ENCODE results near the gene TTC28. TPM values are rescaled to one million over a fixed set of nuclear protein-coding genes. Genes with fewer than 3 reads are reported as not detected.
"Not testable (repeated sequence)": the region's sequence is repeated elsewhere in the genome, so short reads cannot be mapped to it uniquely, and the experiment has no call there.

TTC28 gene
- total RNA-seq, 3 donors from 2014 or later = 0.66 to 0.90 (median 0.71) TPM

- Mint-ChIP-seq H3K36me3 (ENCODE audit: insufficient read depth) (no peaks in the 10 kb centered on the region), H3K27me3 (ENCODE audit: low read depth) (peaks cover 47% of the 10 kb centered on the region), H3K9me3 (no peaks in the 10 kb centered on the region), H3K4me1 (ENCODE audit: low read depth) (no peaks in the 10 kb centered on the region), H3K4me3 (no peak overlapping the region)
- ATAC-seq = no peak
- no peak for DNase-seq
Observed at GRCh38 chr22:28648792-28649191, 30.8 kb downstream of the TTC28 start.

DNA sequence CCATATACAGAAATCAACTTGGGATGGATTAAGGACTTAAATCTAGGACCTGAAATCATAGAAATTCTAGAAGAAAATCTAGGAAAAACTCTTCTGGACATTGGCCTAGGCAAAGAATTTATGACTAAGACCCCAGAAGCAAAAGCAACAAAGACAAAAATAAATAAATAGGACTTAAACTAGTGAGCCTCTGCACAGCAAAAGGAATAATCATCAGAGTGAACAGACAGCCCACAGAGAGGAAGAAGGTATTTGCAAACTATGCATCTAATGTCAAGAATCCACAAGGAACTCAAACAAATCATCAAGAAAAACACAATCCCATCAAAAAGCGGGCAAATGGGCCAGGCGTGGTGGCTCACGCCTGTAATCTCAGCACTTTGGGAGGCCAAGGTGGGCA, 32.4 kb downstream of the TTC28 start:
- Mint-ChIP-seq H3K4me1 (ENCODE audit: low read depth) (no peaks in the 10 kb centered on the region), H3K9me3 (no peaks in the 10 kb centered on the region), H3K36me3 (ENCODE audit: insufficient read depth) (no peaks in the 10 kb centered on the region), H3K4me3 (no peak overlapping the region), H3K27me3 (ENCODE audit: low read depth) (peaks cover 43% of the 10 kb centered on the region)
- no peak for ATAC-seq
- DNase-seq = no peak

GRCh38 chr22:28639321-28639720, 40.3 kb downstream of the TTC28 start:
- Mint-ChIP-seq H3K4me3 (no peak overlapping the region), H3K4me1 (ENCODE audit: low read depth) (no peaks in the 10 kb centered on the region), H3K27me3 (ENCODE audit: low read depth) (peaks cover 40% of the 10 kb centered on the region), H3K9me3 (no peaks in the 10 kb centered on the region), H3K36me3 (ENCODE audit: insufficient read depth) (no peaks in the 10 kb centered on the region)
- ATAC-seq (no peak), DNase-seq (no peak)

GRCh38 chr22:28637225-28637624, 42.4 kb downstream of the TTC28 start:
- Mint-ChIP-seq H3K9me3 (no peaks in the 10 kb centered on the region), H3K36me3 (ENCODE audit: insufficient read depth) (no peaks in the 10 kb centered on the region), H3K27me3 (ENCODE audit: low read depth) (peaks cover 44% of the 10 kb centered on the region), H3K4me3 (no peak overlapping the region), H3K4me1 (ENCODE audit: low read depth) (no peaks in the 10 kb centered on the region)
- DNase-seq (no peak), ATAC-seq (no peak)

DNA sequence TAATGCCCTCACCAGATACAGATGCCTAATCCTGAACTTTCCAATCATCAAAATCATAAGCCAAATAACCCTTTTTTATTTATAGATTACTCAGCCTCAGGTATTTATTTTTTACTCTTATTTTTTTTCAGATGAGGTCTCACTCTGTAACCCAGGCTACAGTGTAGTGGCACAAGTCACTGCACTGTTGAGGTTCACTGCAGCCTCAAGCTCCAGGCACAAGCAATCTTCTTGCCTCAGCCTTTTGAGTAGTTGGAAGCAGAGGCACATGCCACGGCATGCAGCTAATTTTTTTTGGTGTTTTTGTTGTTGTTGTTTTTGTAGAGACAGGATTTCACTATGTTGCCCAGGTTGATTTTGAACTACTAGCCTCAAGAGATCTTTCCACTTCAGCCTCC, 49.5 kb downstream of the TTC28 start:
- ATAC-seq = no peak
- Mint-ChIP-seq H3K36me3 (ENCODE audit: insufficient read depth) (no peaks in the 10 kb centered on the region), H3K9me3 (no peaks in the 10 kb centered on the region), H3K4me3 (no peak overlapping the region), H3K27me3 (ENCODE audit: low read depth) (peaks cover 38% of the 10 kb centered on the region), H3K4me1 (ENCODE audit: low read depth) (no peaks in the 10 kb centered on the region)
- DNase-seq = no peak

GRCh38 chr22:28629420-28630176, 50.0 kb downstream of the TTC28 start:
- no peaks in the 10 kb centered on the region for H3K36me3 Mint-ChIP-seq (ENCODE audit: insufficient read depth)
- DNase-seq (no peak), ATAC-seq (no peak)
- peaks cover 35% of the 10 kb centered on the region for H3K27me3 Mint-ChIP-seq (ENCODE audit: low read depth)
- no peak overlapping the region for H3K4me3 Mint-ChIP-seq
- no peaks in the 10 kb centered on the region for H3K4me1 Mint-ChIP-seq (ENCODE audit: low read depth)
- H3K9me3 Mint-ChIP-seq = no peaks in the 10 kb centered on the region

DNA sequence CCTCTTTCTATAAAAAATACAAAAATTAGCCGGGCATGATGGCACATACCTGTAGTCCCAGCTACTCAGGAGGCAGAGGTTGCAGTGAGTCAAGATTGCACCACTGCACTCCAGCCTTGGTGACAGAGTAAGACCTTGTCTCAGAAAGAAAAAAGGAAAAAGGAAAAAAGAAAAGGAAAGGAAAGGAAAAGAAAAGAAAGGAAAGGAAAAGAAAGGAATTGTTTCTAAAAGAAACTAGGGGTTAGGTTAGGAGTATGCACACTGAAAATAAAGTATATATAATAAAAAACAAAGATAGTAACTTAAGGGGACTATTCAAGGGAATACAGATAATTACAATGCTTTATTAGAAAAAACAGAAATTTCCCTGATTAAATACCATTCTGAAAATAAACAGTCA, 50.9 kb downstream of the TTC28 start:
- no peak for ATAC-seq
- no peaks in the 10 kb centered on the region for H3K9me3 Mint-ChIP-seq
- no peak for DNase-seq
- no peaks in the 10 kb centered on the region for H3K4me1 Mint-ChIP-seq (ENCODE audit: low read depth)
- peaks cover 33% of the 10 kb centered on the region for H3K27me3 Mint-ChIP-seq (ENCODE audit: low read depth)
- H3K4me3 Mint-ChIP-seq = no peak overlapping the region
- H3K36me3 Mint-ChIP-seq (ENCODE audit: insufficient read depth) = no peaks in the 10 kb centered on the region

DNA sequence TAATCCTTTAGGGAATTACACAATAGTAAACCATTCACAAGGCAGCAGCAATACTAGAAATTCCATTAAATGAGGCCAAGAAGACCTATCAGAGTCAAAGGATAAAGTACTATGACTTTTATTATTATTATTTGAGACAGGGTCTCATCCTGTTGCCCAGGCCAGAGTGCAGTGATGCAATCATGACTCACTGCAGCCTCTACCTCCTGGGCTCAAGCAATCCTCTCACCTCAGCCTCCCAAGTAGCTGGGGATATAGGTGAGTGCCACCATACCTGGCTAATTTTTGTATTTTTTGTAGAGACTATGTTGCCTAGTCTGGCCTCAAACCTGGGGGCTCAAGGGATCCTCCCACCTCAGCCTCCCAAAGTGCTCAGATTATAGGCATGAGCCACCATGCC, 51.8 kb downstream of the TTC28 start:
- no peaks in the 10 kb centered on the region for H3K9me3 Mint-ChIP-seq
- no peaks in the 10 kb centered on the region for H3K36me3 Mint-ChIP-seq (ENCODE audit: insufficient read depth)
- H3K4me1 Mint-ChIP-seq (ENCODE audit: low read depth) = no peaks in the 10 kb centered on the region
- no peak for DNase-seq
- no peak for ATAC-seq
- peaks cover 28% of the 10 kb centered on the region for H3K27me3 Mint-ChIP-seq (ENCODE audit: low read depth)
- no peak overlapping the region for H3K4me3 Mint-ChIP-seq

- H3K4me1 Mint-ChIP-seq (ENCODE audit: low read depth) = no peaks in the 10 kb centered on the region
- H3K27me3 Mint-ChIP-seq (ENCODE audit: low read depth) = peaks cover 41% of the 10 kb centered on the region
- no peaks in the 10 kb centered on the region for H3K9me3 Mint-ChIP-seq
- no peak for ATAC-seq
- H3K36me3 Mint-ChIP-seq (ENCODE audit: insufficient read depth) = no peaks in the 10 kb centered on the region
- DNase-seq = no peak
- no peak overlapping the region for H3K4me3 Mint-ChIP-seq
Observed at GRCh38 chr22:28620244-28620922, 59.3 kb downstream of the TTC28 start.

- Mint-ChIP-seq H3K36me3 (ENCODE audit: insufficient read depth) (no peaks in the 10 kb centered on the region), H3K9me3 (no peaks in the 10 kb centered on the region), H3K4me3 (no peak overlapping the region), H3K27me3 (ENCODE audit: low read depth) (peaks cover 48% of the 10 kb centered on the region), H3K4me1 (ENCODE audit: low read depth) (no peaks in the 10 kb centered on the region)
- DNase-seq = no peak
- no peak for ATAC-seq
Observed at GRCh38 chr22:28619236-28619635, 60.4 kb downstream of the TTC28 start.

GRCh38 chr22:28615423-28615822, 64.2 kb downstream of the TTC28 start:
- DNase-seq; H3K4me3 Mint-ChIP-seq; H3K4me1 Mint-ChIP-seq (ENCODE audit: low read depth); H3K36me3 Mint-ChIP-seq (ENCODE audit: insufficient read depth); ATAC-seq; H3K9me3 Mint-ChIP-seq: not testable (repeated sequence)
- peaks cover 65% of the 10 kb centered on the region for H3K27me3 Mint-ChIP-seq (ENCODE audit: low read depth)

- no peaks in the 10 kb centered on the region for H3K36me3 Mint-ChIP-seq (ENCODE audit: insufficient read depth)
- peaks cover 59% of the 10 kb centered on the region for H3K27me3 Mint-ChIP-seq (ENCODE audit: low read depth)
- no peak overlapping the region for H3K4me3 Mint-ChIP-seq
- ATAC-seq (no peak), DNase-seq (no peak)
- no peaks in the 10 kb centered on the region for H3K4me1 Mint-ChIP-seq (ENCODE audit: low read depth)
- H3K9me3 Mint-ChIP-seq = no peaks in the 10 kb centered on the region
Observed at GRCh38 chr22:28609921-28610320, 69.7 kb downstream of the TTC28 start.

DNA sequence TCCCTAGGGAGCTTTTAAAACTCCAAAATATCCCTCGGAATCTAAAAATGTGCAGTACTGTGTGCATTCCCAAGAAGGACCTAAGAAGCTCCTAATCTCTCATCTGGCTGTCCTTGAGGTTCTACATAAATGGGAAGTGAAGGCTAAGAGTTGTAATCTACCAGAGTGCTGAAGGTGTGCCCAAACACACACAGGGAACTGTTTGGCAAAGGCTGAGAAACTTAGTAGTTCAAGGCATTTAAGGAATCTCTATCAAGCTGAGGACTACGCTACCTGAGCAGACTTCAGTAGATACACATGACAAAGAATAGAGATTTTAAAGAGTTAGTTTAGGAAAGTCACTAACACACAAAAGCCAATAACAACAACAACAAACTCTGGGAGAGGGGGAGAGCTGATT, 71.1 kb downstream of the TTC28 start:
- peaks cover 51% of the 10 kb centered on the region for H3K27me3 Mint-ChIP-seq (ENCODE audit: low read depth)
- no peaks in the 10 kb centered on the region for H3K9me3 Mint-ChIP-seq
- H3K4me1 Mint-ChIP-seq (ENCODE audit: low read depth) = no peaks in the 10 kb centered on the region
- H3K36me3 Mint-ChIP-seq (ENCODE audit: insufficient read depth) = no peaks in the 10 kb centered on the region
- no peak for ATAC-seq
- DNase-seq = no peak
- no peak overlapping the region for H3K4me3 Mint-ChIP-seq

- no peak for ATAC-seq
- H3K9me3 Mint-ChIP-seq = no peaks in the 10 kb centered on the region
- H3K4me1 Mint-ChIP-seq (ENCODE audit: low read depth) = no peaks in the 10 kb centered on the region
- H3K36me3 Mint-ChIP-seq (ENCODE audit: insufficient read depth) = no peaks in the 10 kb centered on the region
- H3K4me3 Mint-ChIP-seq = no peak overlapping the region
- H3K27me3 Mint-ChIP-seq (ENCODE audit: low read depth) = peaks cover 47% of the 10 kb centered on the region
- DNase-seq = no peak
Observed at GRCh38 chr22:28607795-28608194, 71.8 kb downstream of the TTC28 start.

Measured in activated T-cell treated with anti-CD3 and anti-CD28 coated beads, Interleukin-2, amount 50 U/mL, for 4 hours (primary cell).